Stimulated activated CD8-positive, alpha-beta memory T cell treated with anti-CD3 and anti-CD28 coated beads, Interleukin-7, amount 100 ng/mL, for 24 hours (primary cell): ENCODE data around the gene ZNF888.
"Not testable (repeated sequence)": the region's sequence is repeated elsewhere in the genome, so short reads cannot be mapped to it uniquely, and the experiment has no call there.

ENCODE experiments used
- DNase-seq: peaks from one replicate; pipeline ENCODE4 v3.0.0-alpha.2; 2020; ENCODE audit warnings: low read depth

ZNF888 gene

DNA sequence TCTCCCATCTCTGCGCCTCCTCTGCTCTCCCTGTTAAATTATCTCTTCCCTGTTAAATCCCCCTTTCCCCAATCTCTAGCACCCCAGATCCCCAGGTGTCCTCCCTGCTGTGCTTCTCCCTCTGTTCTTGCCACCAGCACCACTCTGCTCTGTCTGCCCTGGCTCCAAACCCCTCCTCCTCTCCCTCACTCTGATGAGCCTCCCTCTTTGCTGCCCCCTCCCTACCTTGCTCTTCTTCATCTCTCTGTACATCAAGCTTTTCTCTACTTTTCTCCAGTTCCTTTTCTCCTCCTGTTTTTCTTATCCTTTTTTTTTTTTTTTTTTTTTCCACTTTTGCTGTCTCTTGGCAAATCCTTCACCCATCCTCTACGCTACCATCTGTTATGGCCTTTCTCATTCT, 18.3 kb upstream of the ZNF888 start:
- DNase-seq, result not testable (repeated sequence)

DNA sequence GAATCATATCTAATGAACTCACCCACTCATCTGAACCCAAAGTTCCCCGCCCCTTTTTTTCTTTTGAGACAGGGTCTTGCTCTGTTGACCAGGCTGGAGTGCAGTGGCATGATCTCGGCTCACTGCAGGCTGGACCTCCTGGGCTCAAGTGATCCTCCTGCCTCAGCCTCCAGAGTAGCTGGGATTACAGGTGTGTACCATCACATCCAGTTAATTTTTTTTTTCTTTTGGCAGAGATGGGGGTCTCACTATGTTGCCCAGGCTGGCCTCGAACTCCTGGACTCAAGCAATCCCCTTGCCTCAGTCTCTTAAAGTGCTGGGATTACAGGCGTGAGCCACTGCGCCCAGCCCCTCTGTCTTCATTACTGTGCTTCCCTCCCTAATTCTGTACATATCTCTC, 17.7 kb upstream of the ZNF888 start:
- not testable (repeated sequence) for DNase-seq

DNA sequence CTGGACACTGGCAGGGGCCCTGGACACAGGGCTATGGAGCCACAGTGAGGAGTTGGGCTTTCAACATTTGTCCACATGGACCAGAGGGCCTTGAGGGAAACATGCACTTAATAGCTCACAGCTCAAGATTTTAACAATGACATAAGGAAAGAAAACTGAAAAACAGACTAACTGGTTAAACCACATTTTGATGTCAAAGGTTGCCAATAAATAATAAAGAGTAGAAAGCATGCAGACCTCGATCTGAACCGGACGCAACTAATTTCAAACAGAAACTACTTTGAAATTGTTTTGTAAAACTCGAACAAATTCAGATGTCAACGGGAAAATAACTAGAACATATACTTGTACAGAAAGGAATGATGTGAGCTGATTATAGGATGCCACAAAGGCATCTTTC, 15.5 kb upstream of the ZNF888 start:
- no peak for DNase-seq

GRCh38 chr19:52936954-52937325, 13.7 kb upstream of the ZNF888 start:
- no peak for DNase-seq

GRCh38 chr19:52936151-52936953, 13.1 kb upstream of the ZNF888 start:
- no peak for DNase-seq

GRCh38 chr19:52935434-52935833, 12.2 kb upstream of the ZNF888 start:
- DNase-seq, result no peak

DNA sequence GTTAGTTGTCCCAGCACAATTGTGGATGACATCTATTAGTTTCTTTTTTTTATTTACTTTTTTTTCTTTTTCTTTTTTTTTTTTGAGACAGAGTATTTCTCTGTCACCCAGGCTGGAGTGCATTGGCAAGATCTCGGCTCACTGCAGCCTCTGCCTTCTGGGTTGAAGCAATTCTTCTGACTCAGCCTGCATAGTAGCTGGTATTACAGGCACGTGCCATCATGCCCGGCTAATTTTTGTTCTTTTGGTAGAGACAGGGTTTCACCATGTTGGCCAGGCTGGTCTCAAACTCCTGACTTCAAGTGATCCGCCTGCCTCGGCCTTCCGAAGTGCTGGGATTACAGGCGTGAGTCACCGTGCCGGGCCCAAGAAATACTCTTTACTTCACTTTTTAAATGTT, 1.4 kb upstream of the ZNF888 start:
- DNase-seq, result not testable (repeated sequence)

DNA sequence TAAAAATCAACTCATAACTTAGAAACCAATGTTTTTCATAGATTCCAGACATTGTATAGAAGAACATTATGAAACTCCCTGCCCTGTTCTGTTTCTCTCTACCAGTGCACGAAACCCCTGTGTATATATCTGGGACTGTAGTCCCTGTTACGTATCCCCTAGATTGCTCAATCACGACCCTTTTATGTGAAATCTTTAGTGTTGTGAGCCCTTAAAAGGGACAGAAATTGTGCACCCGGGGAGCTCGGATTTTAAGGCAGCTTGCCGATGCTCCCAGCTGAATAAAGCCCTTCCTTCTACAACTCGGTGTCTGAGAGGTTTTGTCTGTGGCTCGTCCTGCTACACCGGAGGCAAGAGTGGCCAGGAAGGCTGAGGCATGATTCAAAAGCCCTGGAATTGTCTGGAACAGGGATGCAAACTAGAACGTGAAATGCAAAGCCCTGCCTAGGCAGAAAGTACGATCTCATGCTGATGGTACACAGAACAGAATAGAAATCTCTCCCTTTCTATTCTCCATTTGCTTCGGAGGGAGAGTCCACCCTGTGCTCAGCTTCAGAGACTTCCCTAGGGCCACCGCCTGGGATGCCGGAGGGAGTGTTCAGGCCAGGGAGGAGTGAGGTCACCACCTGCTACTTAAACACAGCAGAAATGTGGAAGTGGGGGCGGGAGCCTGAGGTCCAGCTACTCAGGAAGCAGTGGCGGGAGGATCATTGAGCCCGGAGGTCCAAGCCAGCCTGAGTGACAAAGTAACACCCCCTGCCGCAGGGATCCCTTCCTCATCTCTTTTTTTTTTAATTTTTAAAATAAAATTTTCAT, 758 bp upstream of the ZNF888 start:
- DNase-seq, result no peak

- DNase-seq, result no peak
Observed at GRCh38 chr19:52917531-52917930, 5.7 kb downstream of the ZNF888 start.

DNA sequence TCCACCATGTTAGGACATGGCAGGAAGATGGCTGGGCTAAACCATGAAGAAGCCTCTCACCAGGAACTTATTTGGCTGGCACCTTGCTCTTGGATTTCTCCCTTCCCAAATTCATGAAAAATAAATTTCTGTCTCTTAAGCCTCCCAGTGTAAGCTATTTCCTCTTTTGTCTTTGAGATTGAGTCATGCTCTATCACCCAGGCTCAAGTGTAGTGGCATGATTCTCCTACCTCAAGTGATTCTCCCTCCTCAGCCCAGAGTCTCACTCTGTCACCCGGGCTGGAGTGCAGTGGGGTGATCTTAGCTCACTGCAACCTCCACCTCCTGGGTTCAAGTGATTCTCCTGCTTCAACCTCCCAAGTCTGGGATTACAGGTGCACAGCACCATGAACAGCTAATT, 12.6 kb downstream of the ZNF888 start:
- DNase-seq, result no peak

- not testable (repeated sequence) for DNase-seq
Observed at GRCh38 chr19:52904052-52904780, 19.0 kb downstream of the ZNF888 start.

DNA sequence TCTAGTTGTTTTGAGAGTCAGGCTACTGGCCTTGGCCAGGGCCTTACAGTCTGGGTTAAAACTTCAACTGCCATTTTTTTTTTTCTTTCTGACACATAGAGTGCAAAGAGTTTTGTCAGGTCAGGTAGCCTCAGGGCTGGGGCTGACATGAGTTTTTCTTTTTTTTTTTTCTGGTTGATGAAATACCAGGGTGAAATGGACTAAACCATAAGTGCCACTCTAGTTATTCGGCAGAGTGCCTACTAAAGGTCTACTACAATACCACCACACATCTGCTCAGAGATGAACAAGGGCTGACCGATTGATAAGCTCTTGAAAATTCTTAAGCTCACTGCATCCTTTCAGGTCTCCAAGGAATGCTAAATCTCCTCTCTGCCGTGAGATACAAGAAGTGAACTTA, 21.4 kb downstream of the ZNF888 start:
- no peak for DNase-seq

DNA sequence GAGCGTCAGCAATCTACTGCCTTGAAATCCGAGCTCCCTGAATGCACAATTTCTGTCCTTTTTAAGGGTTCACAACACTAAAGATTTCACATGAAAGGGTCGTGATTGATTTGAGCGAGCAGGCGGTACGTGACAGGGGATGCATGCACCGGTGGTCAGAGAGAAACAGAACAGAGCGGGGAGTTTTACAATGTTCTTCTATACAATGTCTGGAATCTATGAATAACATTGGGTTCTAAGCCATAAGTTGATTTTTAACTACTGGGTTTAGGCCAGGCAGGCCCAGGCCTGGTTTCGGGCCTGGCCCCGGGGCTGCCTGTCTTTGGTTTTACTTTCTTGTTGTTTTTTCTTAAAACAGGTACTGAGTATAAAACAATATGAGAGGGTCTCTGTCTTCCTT, 24.6 kb downstream of the ZNF888 start:
- DNase-seq, result not testable (repeated sequence)

DNA sequence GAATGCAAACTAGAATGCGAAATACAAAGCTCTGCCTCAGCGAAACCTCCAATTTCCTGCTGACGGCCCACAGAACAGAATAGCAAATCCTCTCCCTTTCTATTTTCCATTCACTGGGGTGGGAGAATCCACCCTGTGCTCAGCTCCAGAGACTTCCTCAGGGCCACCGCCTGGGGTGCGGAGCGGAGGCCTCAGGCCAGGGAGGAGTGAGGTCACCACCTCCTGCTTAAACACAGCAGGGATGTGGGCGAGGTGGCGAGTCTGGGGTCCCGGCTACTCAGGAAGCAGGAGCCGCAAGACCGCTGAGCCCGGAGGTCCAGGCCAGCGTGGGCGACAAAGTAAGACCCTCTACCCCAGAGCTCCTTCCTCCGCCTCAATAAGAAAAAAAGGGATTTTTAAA, 25.1 kb downstream of the ZNF888 start:
- no peak for DNase-seq

GRCh38 chr19:52897138-52897935, 25.9 kb downstream of the ZNF888 start, which contains the start of gene ZNF320:
TSS of gene ZNF320 (minus strand) at chr19:52897635. CDS start at chr19:52890255, 7,380 bp downstream.
- peak; percentile 75 for DNase-seq

- DNase-seq, result no peak
Observed at GRCh38 chr19:52896431-52897137, 26.6 kb downstream of the ZNF888 start.

DNA sequence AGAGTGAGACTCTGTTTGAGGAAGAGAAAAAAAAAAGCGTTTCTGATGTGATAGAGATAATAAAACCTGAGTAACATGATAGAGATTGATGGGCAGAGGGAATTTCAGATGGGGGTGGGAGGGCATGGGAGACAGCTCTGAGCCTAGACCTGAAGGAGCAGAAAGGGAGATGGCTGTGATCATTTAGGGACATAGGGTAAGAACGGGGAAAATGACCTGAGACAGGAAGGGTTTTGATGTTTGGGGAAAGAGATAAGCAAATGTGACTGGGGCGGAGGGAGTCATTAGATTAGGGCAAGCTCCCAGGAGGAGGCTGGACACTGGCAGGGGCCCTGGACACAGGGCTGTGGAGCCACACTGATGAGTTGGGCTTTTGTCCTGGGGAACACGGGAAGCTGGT, 31.9 kb downstream of the ZNF888 start:
- no peak for DNase-seq

GRCh38 chr19:52889931-52890330, 33.3 kb downstream of the ZNF888 start:
- DNase-seq, result no peak

DNA sequence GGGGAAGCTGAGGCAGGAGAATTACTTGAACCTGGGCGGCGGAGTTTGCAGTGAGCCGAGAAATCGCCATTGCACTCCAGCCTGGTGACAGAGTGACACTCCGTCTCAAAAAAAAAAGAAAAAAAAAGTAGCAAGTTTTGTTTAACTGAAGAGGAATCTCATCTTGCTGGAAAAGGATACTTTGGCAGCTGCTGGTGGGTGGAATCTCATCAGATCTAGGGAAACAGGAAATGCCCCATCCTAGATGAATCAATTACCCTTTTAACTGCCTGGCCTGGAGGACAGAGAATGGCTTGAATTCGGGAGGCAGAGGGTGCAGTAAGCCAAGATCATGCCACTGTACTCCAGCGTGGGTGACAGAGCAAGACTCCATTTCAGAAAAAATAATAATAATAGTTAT, 34.2 kb downstream of the ZNF888 start:
- no peak for DNase-seq

GRCh38 chr19:52880895-52881389, 42.3 kb downstream of the ZNF888 start:
- no peak for DNase-seq

- DNase-seq, result not testable (repeated sequence)
Observed at GRCh38 chr19:52872996-52873395, 50.2 kb downstream of the ZNF888 start.
